H1 (cell line): ENCODE data around the gene ENAH. TPM values are rescaled to one million over a fixed set of nuclear protein-coding genes. Genes with fewer than 3 reads are reported as not detected.

Experiments used
- BACH1 ChIP-seq: IDR thresholded peaks from 2 replicates; pipeline ENCODE4 v1.6.1; 2012; ENCODE audit warnings: low read length, improper control_type of control experiment
- CTCF ChIP-seq, 3 experiments: IDR thresholded peaks; 1 replicate in 2 of 3; 2 replicates in 1 of 3; pipeline versions ENCODE4 v1.5.1 to v1.6.1; 2011; ENCODE audit warnings: low read length in 3 of 3, mild to moderate bottlenecking in 3 of 3, inconsistent platforms in 2 of 3, low read depth in 1 of 3, moderate library complexity in 1 of 3; ENCODE audit not compliant: insufficient read depth in 1 of 3; ENCODE audit errors: control extremely low read depth in 1 of 3
- EGR1 ChIP-seq: IDR thresholded peaks from 2 replicates; pipeline ENCODE4 v1.6.1; 2011; ENCODE audit warnings: low read depth, low read length, borderline replicate concordance
- NANOG ChIP-seq: IDR thresholded peaks from 2 replicates; pipeline ENCODE4 v1.6.1; 2011; ENCODE audit warnings: low read length, low read depth, mild to moderate bottlenecking, inconsistent platforms; ENCODE audit not compliant: insufficient read depth, poor library complexity, severe bottlenecking
- POU5F1 ChIP-seq: IDR thresholded peaks from 2 replicates; pipeline ENCODE4 v1.6.1; 2011; ENCODE audit warnings: low read depth, mild to moderate bottlenecking, low read length, moderate library complexity
- polyA plus RNA-seq, 7 experiments: library from polyadenylated mRNA; depleted of rRNA in 3 of 7; stranded (reverse) in 5 of 7; unstranded in 2 of 7; fragments of >200 nt in 5 of 7; fragments of 200-250 nt in 2 of 7; gene quantifications; 1 replicate in 5 of 7; 2 replicates in 1 of 7; 4 replicates in 1 of 7; pipeline versions ENCODE4 v1.2.1 to v1.2.3, GENCODE V29; 2011 to 2013; ENCODE audit warnings: missing spikeins in 2 of 7, mixed read lengths in 2 of 7
- total RNA-seq: library from RNA; stranded (reverse); fragmentation: NEBNext Ultra II Directional; extraction: Animal tissue kit (Norgen Biotek cat#: 25700); gene quantifications from 2 replicates; pipeline ENCODE4 v1.2.1, GENCODE V29; 2021

Gene ENAH
- total and polyA plus RNA-seq, 2 of the 8 experiments (the other 6 are each of a cell fraction or from before 2014, with no cell fraction given) = 39.1 to 335 TPM

- TF ChIP-seq POU5F1 (no peak), CTCF (IDR thresholded peaks at IDR 0.05; ENCODE audit: control extremely low read depth in 1 of 3, insufficient read depth in 1 of 3, low read depth in 1 of 3, low read length in 3 of 3) (no peak), EGR1 (no peak), BACH1 (no peak), NANOG (no peak)
Observed at GRCh38 chr1:225593414-225593813, 59.5 kb downstream of the ENAH start (continued).
